HepG2 (cell line): ENCODE data around the gene EYA3. TPM values are rescaled to one million over a fixed set of nuclear protein-coding genes. Genes with fewer than 3 reads are reported as not detected.

Experiments
- ATF1 ChIP-seq: IDR thresholded peaks from 2 replicates; pipeline ENCODE4 v1.6.1; 2016; ENCODE audit warnings: mild to moderate bottlenecking, control low read depth
- CBFB ChIP-seq: sonication (generic); formaldehyde crosslinking; IDR thresholded peaks from 2 replicates; pipeline ENCODE4 v1.4.0; 2020; ENCODE audit warnings: missing genetic modification reagents
- DDIT3 ChIP-seq: sonication (generic); formaldehyde crosslinking; IDR thresholded peaks from 2 replicates; pipeline ENCODE4 v1.4.0; 2020; ENCODE audit warnings: mild to moderate bottlenecking, missing genetic modification reagents
- GFI1 ChIP-seq: sonication (generic); formaldehyde crosslinking; IDR thresholded peaks from 2 replicates; pipeline ENCODE4 v1.5.0; 2020; ENCODE audit warnings: missing genetic modification reagents, mild to moderate bottlenecking, borderline replicate concordance
- GLMP ChIP-seq: sonication (generic); formaldehyde crosslinking; IDR thresholded peaks from 2 replicates; pipeline ENCODE4 v1.9.0; 2021; ENCODE audit warnings: missing genetic modification reagents, mild to moderate bottlenecking, borderline replicate concordance
- HNRNPH1 ChIP-seq: fragments of 200-400 bp; formaldehyde crosslinking; optimal IDR thresholded peaks from 2 replicates; pipeline ENCODE3; 2017; ENCODE audit warnings: mild to moderate bottlenecking, low read depth, low read length
- HNRNPUL1 ChIP-seq: fragments of 200-400 bp; formaldehyde crosslinking; IDR thresholded peaks from 2 replicates; pipeline ENCODE4 v1.6.1; 2017; ENCODE audit warnings: low read depth, mild to moderate bottlenecking, low read length, moderate library complexity
- KMT2A ChIP-seq: sonication (generic); formaldehyde crosslinking; IDR thresholded peaks from 2 replicates; pipeline ENCODE4 v1.4.0; 2020; ENCODE audit warnings: missing genetic modification reagents
- MAZ ChIP-seq, 2 experiments: sonication (generic) in 1 of 2; formaldehyde crosslinking in 1 of 2; IDR thresholded peaks; 2 replicates each; pipeline versions ENCODE4 v1.5.0 to v1.6.1; 2012 to 2020; ENCODE audit warnings: low read depth in 2 of 2, mild to moderate bottlenecking in 2 of 2, borderline replicate concordance in 1 of 2, improper control_type of control experiment in 1 of 2, low read length in 1 of 2, missing genetic modification reagents in 1 of 2, moderate library complexity in 1 of 2
- MTERF4 ChIP-seq: sonication (generic); formaldehyde crosslinking; IDR thresholded peaks from 2 replicates; pipeline ENCODE4 v1.8.0; 2023; ENCODE audit warnings: mild to moderate bottlenecking, missing genetic modification reagents
- MXI1 ChIP-seq: IDR thresholded peaks from 3 replicates; pipeline ENCODE4 v1.6.1; 2012; ENCODE audit warnings: low read depth, low read length, inconsistent platforms, borderline replicate concordance
- NFRKB ChIP-seq: fragments of 450-650 bp; IDR thresholded peaks from 2 replicates; pipeline ENCODE4 v1.6.1; 2017
- POLR2AphosphoS2 ChIP-seq: IDR thresholded peaks from 2 replicates; pipeline ENCODE4 v1.6.1; 2011; ENCODE audit warnings: low read depth, low read length, improper control_type of control experiment
- RAD51 ChIP-seq: fragments of 450-650 bp; IDR thresholded peaks from 2 replicates; pipeline ENCODE4 v1.6.1; 2016; ENCODE audit warnings: borderline replicate concordance
- REPIN1 ChIP-seq: sonication (generic); formaldehyde crosslinking; IDR thresholded peaks from 2 replicates; pipeline ENCODE4 v1.8.0; 2022; ENCODE audit warnings: missing genetic modification reagents, low read depth, mild to moderate bottlenecking, borderline replicate concordance
- SETDB1 ChIP-seq: sonication (generic); formaldehyde crosslinking; IDR thresholded peaks from 2 replicates; pipeline ENCODE4 v1.5.1; 2020; ENCODE audit warnings: missing genetic modification reagents, mild to moderate bottlenecking, borderline replicate concordance
- ZBTB4 ChIP-seq: sonication (generic); formaldehyde crosslinking; IDR thresholded peaks from 2 replicates; pipeline ENCODE4 v1.4.0; 2020; ENCODE audit warnings: missing genetic modification reagents, mild to moderate bottlenecking, borderline replicate concordance
- ZKSCAN8 ChIP-seq: IDR thresholded peaks from 2 replicates; pipeline ENCODE4 v1.6.1; 2016; ENCODE audit warnings: borderline replicate concordance, missing genetic modification reagents, missing compliant biosample characterization
- ZNF136 ChIP-seq: sonication (generic); formaldehyde crosslinking; IDR thresholded peaks from 2 replicates; pipeline ENCODE4 v1.8.1; 2022; ENCODE audit warnings: low read depth, mild to moderate bottlenecking, moderate library complexity, missing genetic modification reagents
- ZNF432 ChIP-seq: sonication (generic); formaldehyde crosslinking; IDR thresholded peaks from 2 replicates; pipeline ENCODE4 v1.5.0; 2020; ENCODE audit warnings: missing genetic modification reagents, mild to moderate bottlenecking, borderline replicate concordance
- ZNF678 ChIP-seq: sonication (generic); formaldehyde crosslinking; IDR thresholded peaks from 2 replicates; pipeline ENCODE4 v1.4.0; 2020; ENCODE audit warnings: mild to moderate bottlenecking, missing genetic modification reagents
- ZNF772 ChIP-seq: sonication (generic); formaldehyde crosslinking; IDR thresholded peaks from 2 replicates; pipeline ENCODE4 v1.5.0; 2020; ENCODE audit warnings: mild to moderate bottlenecking, missing genetic modification reagents
- ZNF788 ChIP-seq: sonication (generic); formaldehyde crosslinking; IDR thresholded peaks from 2 replicates; pipeline ENCODE4 v1.5.0; 2020; ENCODE audit warnings: mild to moderate bottlenecking, missing genetic modification reagents, borderline replicate concordance
- ZSCAN12 ChIP-seq: sonication (generic); formaldehyde crosslinking; IDR thresholded peaks from 2 replicates; pipeline ENCODE4 v1.9.0; 2021; ENCODE audit warnings: mild to moderate bottlenecking, missing genetic modification reagents
- polyA plus RNA-seq, 8 experiments: library from polyadenylated mRNA; depleted of rRNA in 3 of 8; stranded (reverse) in 7 of 8; unstranded in 1 of 8; fragments of >200 nt; fragmentation: Illumina TruSeq in 4 of 8; extraction: Trizol in 4 of 8; gene quantifications; 2 replicates each; pipeline versions ENCODE4 v1.2.1 to v1.2.3, GENCODE V29; 2011 to 2016; ENCODE audit warnings: low read depth in 4 of 8, missing spikeins in 1 of 8, mixed read lengths in 1 of 8; ENCODE audit not compliant: insufficient read depth in 1 of 8
- total RNA-seq, 5 experiments: library from RNA; depleted of rRNA; stranded (reverse); fragments of >200 nt; fragmentation: Illumina TruSeq; extraction: Trizol; gene quantifications; 2 replicates each; pipeline ENCODE4 v1.2.3, GENCODE V29; 2016; ENCODE audit warnings: low read depth in 1 of 5

Gene EYA3
- total and polyA plus RNA-seq, 2 of the 13 experiments (the other 11 are each of a cell fraction or from before 2014, with no cell fraction given), result 13.9 to 19.7 TPM

- peak; percentile 67; the same call in 1 of the 2 replicates for TF ChIP-seq MTERF4
- TF ChIP-seq KMT2A (CRISPR knock-in tag), result peak; percentile 95
- no peak for TF ChIP-seq POLR2AphosphoS2
- no peak for TF ChIP-seq MAZ (IDR thresholded peaks at IDR 0.05; ENCODE audit: borderline replicate concordance, low read depth, low read length)
- peak; percentile 52 for TF ChIP-seq MAZ (CRISPR knock-in tag; IDR thresholded peaks at IDR 0.05; ENCODE audit: low read depth)
- no peak for TF ChIP-seq REPIN1 (CRISPR knock-in tag)
- TF ChIP-seq GFI1 (CRISPR knock-in tag), result 0 out of 2 replicates have a peak, but pooled peaks have one; percentile 32
- TF ChIP-seq ZNF772 (CRISPR knock-in tag), result peak; percentile 63; the same call in 1 of the 2 replicates
- no peak for TF ChIP-seq HNRNPUL1
- no peak for TF ChIP-seq DDIT3 (CRISPR knock-in tag)
- TF ChIP-seq NFRKB, result no peak
- TF ChIP-seq ZNF136 (CRISPR knock-in tag), result no peak
- 0 out of 2 replicates have a peak, but pooled peaks have one; percentile 28 for TF ChIP-seq ZKSCAN8 (CRISPR knock-in tag)
- no peak for TF ChIP-seq ZBTB4 (CRISPR knock-in tag)
- TF ChIP-seq GLMP (CRISPR knock-in tag), result no peak
- TF ChIP-seq ZSCAN12, result no peak
- no peak for TF ChIP-seq ZNF678 (CRISPR knock-in tag)
- no peak for TF ChIP-seq RAD51
- TF ChIP-seq SETDB1 (CRISPR knock-in tag), result no peak
- peak; percentile 34; the same call in 1 of the 2 replicates for TF ChIP-seq ATF1
- TF ChIP-seq HNRNPH1, result no peak
- peak; percentile 73; the same call in 1 of the 2 replicates for TF ChIP-seq ZNF788 (CRISPR knock-in tag)
- peak; percentile 45; the same call in 1 of the 2 replicates for TF ChIP-seq CBFB (CRISPR knock-in tag)
- TF ChIP-seq MXI1, result peak; percentile 92; the same call in 1 of the 3 replicates
- TF ChIP-seq ZNF432, result no peak
Observed at GRCh38 chr1:28088168-28088961, at the start of gene EYA3 (continued).
